ENCODE data around the gene PDE6B. TPM values are rescaled to one million over a fixed set of nuclear protein-coding genes. Genes with fewer than 3 reads are reported as not detected.
"Not testable (repeated sequence)": the region's sequence is repeated elsewhere in the genome, so short reads cannot be mapped to it uniquely, and the experiment has no call there.

The PDE6B gene
- total and polyA plus RNA-seq, 8 donors = 1.1 to 12.3 (median 1.7) TPM; not detected in 4

DNA sequence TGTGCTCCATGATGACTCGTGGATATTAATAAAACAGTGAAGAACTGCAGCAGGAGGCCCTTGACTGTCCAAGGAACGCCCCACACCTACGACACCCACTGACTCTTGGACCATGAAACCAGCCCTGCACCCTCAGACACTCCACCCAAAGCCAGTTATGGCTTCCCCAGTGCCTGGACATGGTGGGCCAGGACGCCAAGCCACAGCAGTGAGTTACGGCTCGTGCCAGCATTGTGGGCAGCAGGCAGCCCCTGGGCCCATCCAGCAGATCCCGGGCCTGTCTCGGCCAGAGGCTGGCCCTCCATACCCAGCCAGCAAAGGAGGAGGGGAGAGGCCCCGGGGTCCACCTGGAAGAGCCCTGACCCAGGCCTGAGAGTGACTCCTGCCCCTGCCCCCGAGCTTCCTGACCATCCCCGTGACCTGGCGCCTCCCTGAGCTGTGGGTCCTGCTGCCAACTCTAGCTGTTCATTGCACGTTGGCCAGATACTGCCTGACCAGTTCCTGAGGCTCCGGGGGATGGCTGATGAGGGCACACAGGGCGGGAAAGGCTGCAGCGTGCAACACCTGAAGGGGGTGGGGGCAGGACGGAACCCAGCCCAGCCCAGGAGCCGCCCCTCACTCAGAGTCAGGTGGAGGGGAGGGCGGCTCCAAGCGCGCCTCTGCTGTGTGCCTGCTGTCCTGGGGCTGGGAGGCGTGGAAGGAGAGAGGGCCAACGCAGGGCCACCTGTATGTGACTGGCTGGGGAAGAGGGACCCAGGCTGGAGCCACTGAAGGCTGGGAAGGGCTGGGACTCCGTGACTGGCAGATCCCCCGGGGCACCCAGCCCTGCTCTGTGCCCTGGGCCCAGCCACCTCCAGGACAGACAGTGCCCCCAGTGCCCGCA, 62.8 kb downstream of the PDE6B start:
- Histone ChIP-seq H3K27me3 (no peaks in the 10 kb centered on the region), H3K4me3 (peak overlapping the region; percentile 46 to 55 (median 54)), H3K27ac (peak overlapping the region; percentile 77 to 90 (median 84)), H3K9me3 (no peaks in the 10 kb centered on the region), H3K4me1 (peaks cover 39 to 53% (median 44%) of the 10 kb centered on the region in 4 donors), H3K36me3 (peaks cover 0 to 9% (median 8%) of the 10 kb centered on the region in 4 donors)
- peak; percentile 49 to 70 for DNase-seq
- TF ChIP-seq POLR2AphosphoS5 (IDR thresholded peaks at IDR 0.05) = peak in 1 of 3 donors; percentile 11
- TF ChIP-seq, protein P1, sequence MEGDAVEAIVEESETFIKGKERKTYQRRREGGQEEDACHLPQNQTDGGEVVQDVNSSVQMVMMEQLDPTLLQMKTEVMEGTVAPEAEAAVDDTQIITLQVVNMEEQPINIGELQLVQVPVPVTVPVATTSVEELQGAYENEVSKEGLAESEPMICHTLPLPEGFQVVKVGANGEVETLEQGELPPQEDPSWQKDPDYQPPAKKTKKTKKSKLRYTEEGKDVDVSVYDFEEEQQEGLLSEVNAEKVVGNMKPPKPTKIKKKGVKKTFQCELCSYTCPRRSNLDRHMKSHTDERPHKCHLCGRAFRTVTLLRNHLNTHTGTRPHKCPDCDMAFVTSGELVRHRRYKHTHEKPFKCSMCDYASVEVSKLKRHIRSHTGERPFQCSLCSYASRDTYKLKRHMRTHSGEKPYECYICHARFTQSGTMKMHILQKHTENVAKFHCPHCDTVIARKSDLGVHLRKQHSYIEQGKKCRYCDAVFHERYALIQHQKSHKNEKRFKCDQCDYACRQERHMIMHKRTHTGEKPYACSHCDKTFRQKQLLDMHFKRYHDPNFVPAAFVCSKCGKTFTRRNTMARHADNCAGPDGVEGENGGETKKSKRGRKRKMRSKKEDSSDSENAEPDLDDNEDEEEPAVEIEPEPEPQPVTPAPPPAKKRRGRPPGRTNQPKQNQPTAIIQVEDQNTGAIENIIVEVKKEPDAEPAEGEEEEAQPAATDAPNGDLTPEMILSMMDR (IDR thresholded peaks at IDR 0.05) = no peak
- intact Hi-C loops (cut with DNase I; ENCODE audit: low total_unique reads) = no loop called here
- WGBS, 5 donors = 50 to 67% (median 58%) methylated on average over 22 to 26 of the region's 26 CpGs

DNA sequence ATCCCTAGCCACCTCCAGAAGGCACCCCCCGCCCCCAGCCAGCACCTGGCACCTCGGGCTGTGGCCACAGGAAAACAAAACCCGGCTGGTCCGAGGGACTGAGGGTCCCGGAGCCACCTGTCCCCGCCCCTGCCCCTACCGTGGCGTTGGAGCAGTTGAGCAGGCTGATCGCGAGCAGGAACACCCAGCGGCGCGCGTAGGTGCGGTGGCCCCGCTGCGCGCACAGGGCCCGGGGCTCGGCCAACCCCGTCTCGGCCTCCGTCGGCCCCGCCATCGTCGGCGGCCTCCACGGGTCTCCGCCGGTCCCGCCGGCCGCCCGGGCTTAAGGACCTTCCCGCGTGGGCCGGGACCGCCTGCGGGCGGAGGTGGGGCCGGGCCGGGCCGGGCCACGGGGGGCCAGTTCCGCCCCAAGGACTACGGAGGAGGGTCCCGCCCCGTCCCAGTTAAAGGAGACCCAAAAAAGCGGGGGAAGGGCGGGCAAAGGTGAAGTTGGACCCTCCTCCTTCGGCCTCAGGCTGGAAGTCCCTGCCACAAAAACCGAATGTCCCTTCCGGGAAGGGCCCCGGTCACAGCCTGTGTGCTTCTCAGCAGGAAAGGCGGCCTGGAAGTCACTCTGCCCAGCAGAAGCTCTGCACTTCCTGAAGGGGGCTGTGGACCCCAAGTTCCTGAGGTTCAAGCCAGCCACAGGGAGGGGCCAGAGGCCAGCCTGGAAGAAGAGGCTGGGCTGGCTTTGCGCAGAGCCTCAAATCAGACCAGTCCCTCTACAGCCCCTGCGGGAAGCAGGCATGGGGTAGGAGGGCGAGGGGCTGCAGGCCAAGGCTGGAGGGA, 63.7 kb downstream of the PDE6B start, which contains the start of gene SLC49A3:
TSS of gene SLC49A3 (minus strand) at position 298 of the 828 bp plus-strand sequence. CDS start at position 274, 24 bp downstream.
- H3K27ac ChIP-seq = peak within 1 kb of the TSS; percentile 77 to 90 (median 84)
- DNase-seq = peak; percentile 53 to 59
- WGBS, 5 donors = 6 to 15% (median 8%) methylated on average over 29 to 59 of the region's 59 CpGs

DNA sequence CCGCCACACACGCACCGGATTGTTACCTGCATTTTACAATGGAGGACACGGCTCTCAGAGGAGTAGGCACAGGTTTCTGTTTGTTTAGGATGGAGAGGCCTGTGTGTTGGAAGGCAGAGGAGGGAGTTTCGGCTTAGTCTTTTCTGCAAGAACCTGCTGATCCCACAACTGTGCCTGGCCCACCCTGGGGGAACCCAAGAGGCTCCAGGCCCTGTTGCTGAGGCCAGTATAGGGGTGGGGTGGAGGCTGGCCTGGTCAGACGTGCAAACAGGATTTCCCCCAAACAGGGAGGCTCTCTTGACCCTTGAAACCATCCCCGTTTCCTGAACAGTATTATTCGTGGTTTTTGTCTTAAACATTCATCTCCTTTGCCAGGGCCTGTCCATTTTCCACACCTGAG, 64.3 kb downstream of the PDE6B start:
- 51 to 59% (median 58%) methylated on average over 8 of the region's 8 CpGs for WGBS, 5 donors

More for the DNA sequence above, 63.7 kb downstream of the PDE6B start, which contains the start of gene SLC49A3:
- intact Hi-C loops (cut with DNase I; ENCODE audit: low total_unique reads) = no loop called here
- Histone ChIP-seq H3K27me3 (no peaks in the 10 kb centered on the region), H3K4me1 (peaks cover 40 to 45% (median 41%) of the 10 kb centered on the region in 4 donors), H3K36me3 (peaks cover 0 to 9% (median 8%) of the 10 kb centered on the region in 4 donors), H3K4me3 (peak within 1 kb of the TSS; percentile 46 to 55 (median 54)), H3K9me3 (no peaks in the 10 kb centered on the region)
- TF ChIP-seq POLR2AphosphoS5 (IDR thresholded peaks at IDR 0.05) (peak in 1 of 3 donors; percentile 37), POLR2A (IDR thresholded peaks at IDR 0.05) (no peak)

DNA sequence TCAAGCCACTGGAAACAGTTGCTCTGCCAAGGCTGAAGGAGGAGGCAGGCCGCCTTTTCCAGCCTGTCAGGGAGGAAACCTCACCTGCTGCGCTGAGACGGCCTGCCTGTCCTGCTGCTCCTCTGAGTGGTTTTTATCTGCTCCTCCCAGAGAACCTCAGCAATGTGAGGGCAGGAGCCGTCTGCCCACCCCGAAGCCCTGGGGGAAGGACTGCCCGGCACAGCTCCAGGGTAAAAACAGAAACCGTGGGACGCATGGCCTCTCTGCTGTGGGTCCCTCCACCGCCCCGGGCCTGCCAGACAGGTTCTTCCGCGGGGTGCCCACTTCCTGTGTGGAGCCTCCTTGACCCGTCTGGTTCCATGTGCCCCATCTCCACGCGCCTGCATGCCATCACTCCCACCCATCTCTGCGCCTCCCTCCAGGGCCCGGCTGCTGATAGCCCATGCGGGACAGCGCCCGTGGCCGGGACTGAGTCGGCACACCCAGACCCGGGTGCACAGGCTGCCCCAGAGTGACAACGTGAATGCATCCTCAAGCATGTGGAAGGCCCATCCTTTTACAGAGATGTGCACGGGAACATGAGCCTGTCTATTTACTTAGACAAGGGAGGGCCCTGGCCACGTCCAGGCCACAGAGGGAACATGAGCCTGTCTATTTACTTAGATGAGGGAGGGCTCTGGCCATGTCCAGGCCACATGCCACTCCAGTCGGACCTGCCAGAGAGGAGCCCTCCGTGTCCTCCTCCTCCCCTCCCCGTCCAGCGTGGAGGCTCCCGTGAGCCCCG, 67.6 kb downstream of the PDE6B start:
- no peak overlapping the region for H3K27ac ChIP-seq
- no peaks in the 10 kb centered on the region for H3K9me3 ChIP-seq
- no peak for DNase-seq
- TF ChIP-seq POLR2AphosphoS5 (IDR thresholded peaks at IDR 0.05) (no peak), EP300 (IDR thresholded peaks at IDR 0.05) (no peak), POLR2A (IDR thresholded peaks at IDR 0.05) (no peak)
- TF ChIP-seq, protein P1 (IDR thresholded peaks at IDR 0.05) = no peak
- WGBS, 5 donors = 67 to 82% (median 77%) methylated on average over 27 to 32 of the region's 32 CpGs
- no peaks in the 10 kb centered on the region for H3K36me3 ChIP-seq
- H3K4me1 ChIP-seq = peaks cover 23 to 27% (median 24%) of the 10 kb centered on the region in 4 donors
- no peaks in the 10 kb centered on the region for H3K27me3 ChIP-seq
- H3K4me3 ChIP-seq = no peak overlapping the region
- intact Hi-C loops (cut with DNase I; ENCODE audit: low total_unique reads) = no loop called here

More for the DNA sequence above, 64.3 kb downstream of the PDE6B start:
- Histone ChIP-seq H3K27ac (peak overlapping the region; percentile 77 to 90 (median 84)), H3K9me3 (no peaks in the 10 kb centered on the region), H3K36me3 (peaks cover 0 to 9% (median 8%) of the 10 kb centered on the region in 4 donors), H3K4me1 (peaks cover 39 to 45% (median 42%) of the 10 kb centered on the region in 4 donors), H3K4me3 (peak overlapping the region; percentile 46 to 55 (median 54)), H3K27me3 (no peaks in the 10 kb centered on the region)
- DNase-seq = peak in 1 of 2 donors; percentile 28
- no peak for TF ChIP-seq POLR2A (IDR thresholded peaks at IDR 0.05)
- no peak for TF ChIP-seq EP300 (IDR thresholded peaks at IDR 0.05)
- TF ChIP-seq, protein P1 (IDR thresholded peaks at IDR 0.05) = no peak
- no peak for TF ChIP-seq POLR2AphosphoS5 (IDR thresholded peaks at IDR 0.05)
- intact Hi-C loops (cut with DNase I; ENCODE audit: low total_unique reads) = no loop called here

DNA sequence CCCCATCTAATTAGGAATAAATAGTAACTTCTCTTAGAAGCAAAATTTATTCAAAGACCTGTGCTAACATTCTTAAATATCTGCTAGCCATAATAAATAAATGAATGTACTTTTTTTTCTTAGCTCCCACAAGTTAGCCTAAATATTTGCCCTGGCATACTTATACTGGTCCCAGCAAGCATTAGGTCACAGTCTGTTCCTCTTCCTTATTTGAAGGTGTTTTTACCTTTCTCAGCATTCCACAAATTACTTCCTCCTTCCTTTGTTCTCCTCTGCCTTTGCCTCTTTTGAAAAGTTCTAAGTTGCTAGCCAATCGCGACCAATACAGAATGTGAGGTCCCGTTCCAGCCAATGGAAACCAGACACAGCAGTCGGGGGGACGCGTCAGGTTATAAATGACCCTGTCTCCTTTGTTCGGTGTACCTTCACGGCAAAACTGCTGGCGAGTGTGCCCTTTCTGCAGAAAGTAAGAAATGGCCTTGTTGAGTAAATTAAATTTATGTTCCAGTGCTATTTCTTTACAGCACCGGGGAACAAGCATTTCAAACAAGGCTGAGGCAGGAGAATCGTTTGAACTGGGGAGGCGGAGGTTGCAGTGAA, 69.1 kb downstream of the PDE6B start:
- 69 to 86% (median 80%) methylated on average over 12 of the region's 12 CpGs for WGBS, 5 donors
- intact Hi-C loops (cut with DNase I; ENCODE audit: low total_unique reads); H3K27me3 ChIP-seq; DNase-seq; H3K9me3 ChIP-seq; H3K4me3 ChIP-seq; H3K36me3 ChIP-seq: not testable (repeated sequence)
- peak overlapping the region in 1 of 5 donors; percentile 28 for H3K27ac ChIP-seq
- peaks cover 9 to 18% (median 14%) of the 10 kb centered on the region in 4 donors for H3K4me1 ChIP-seq
